PC-9 (cell line): Measurements from ENCODE around the gene CSF1.

ENCODE experiments used
- EZH2 ChIP-seq: fragments of 200-600 bp; sonication (generic); IDR thresholded peaks from 2 replicates; pipeline ENCODE4 v1.8.0; 2017; ENCODE audit warnings: antibody characterized with exemption, low read depth
- TF ChIP-seq, protein P1 (sequence below): fragments of 200-600 bp; sonication (generic); conservative IDR thresholded peaks from 2 replicates; pipeline ENCODE4 v1.6.1; 2017; ENCODE audit warnings: mixed run types, antibody characterized with exemption, mild to moderate bottlenecking, moderate library complexity

DNA sequence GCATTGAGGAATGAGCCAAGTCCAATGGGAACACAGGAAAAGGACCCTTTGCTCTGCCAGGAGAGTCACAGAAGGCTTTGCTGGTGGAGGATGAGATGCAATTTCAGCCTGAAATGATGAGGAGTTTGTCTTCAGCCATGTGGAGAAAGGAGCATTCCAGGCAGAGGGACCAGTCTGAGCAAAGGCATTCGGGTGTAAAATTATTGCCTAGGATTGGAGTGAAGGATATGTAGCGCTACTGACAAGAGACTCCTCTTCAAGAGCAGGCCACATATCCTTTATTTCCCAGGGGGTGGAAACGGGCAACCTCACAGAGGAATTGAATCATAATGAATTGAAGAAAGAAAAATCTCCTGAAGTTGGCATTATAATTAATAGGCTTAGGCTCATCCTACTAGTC, 1.1 kb upstream of the CSF1 start:
- TF ChIP-seq, protein P1, sequence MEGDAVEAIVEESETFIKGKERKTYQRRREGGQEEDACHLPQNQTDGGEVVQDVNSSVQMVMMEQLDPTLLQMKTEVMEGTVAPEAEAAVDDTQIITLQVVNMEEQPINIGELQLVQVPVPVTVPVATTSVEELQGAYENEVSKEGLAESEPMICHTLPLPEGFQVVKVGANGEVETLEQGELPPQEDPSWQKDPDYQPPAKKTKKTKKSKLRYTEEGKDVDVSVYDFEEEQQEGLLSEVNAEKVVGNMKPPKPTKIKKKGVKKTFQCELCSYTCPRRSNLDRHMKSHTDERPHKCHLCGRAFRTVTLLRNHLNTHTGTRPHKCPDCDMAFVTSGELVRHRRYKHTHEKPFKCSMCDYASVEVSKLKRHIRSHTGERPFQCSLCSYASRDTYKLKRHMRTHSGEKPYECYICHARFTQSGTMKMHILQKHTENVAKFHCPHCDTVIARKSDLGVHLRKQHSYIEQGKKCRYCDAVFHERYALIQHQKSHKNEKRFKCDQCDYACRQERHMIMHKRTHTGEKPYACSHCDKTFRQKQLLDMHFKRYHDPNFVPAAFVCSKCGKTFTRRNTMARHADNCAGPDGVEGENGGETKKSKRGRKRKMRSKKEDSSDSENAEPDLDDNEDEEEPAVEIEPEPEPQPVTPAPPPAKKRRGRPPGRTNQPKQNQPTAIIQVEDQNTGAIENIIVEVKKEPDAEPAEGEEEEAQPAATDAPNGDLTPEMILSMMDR: no peak
- no peak for TF ChIP-seq EZH2
